Stimulated activated CD4-positive, alpha-beta T cell treated with anti-CD3 and anti-CD28 coated beads, TNF-alpha, amount 100 ng/mL, for 24 hours (primary cell): Measurements from ENCODE around the gene TAX1BP3.

ENCODE experiments used
- DNase-seq, 3 experiments: peaks; one replicate each; pipeline ENCODE4 v3.0.0-alpha.2; 2020; ENCODE audit warnings: low read depth in 3 of 3

TAX1BP3 gene

DNA sequence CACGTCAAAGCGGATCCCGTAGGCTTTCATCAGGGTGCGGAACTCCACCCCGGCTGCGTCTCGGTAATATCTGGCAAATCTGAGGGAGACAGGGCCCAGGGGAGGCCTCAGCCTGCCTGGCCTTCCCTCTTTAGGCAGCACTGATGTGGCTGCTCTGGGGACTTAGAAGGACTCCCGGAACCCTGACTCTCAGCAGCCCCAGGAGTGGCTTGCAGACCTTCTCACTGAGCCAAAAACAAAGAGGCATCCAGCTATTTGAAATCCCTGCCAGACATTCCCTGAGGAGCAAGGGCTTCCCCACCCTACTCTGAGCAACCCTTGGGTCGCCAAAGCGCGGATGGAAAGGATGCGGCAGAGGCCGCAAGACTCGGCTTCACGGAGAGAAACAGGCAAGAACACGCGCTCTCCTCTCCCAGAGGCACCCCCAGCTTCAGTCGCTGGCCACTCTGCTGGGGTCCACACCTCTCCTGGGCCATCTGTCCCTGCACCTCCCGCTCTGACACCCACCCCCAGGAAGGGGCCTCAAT, 19.7 kb upstream of the TAX1BP3 start:
- no peak for DNase-seq

DNA sequence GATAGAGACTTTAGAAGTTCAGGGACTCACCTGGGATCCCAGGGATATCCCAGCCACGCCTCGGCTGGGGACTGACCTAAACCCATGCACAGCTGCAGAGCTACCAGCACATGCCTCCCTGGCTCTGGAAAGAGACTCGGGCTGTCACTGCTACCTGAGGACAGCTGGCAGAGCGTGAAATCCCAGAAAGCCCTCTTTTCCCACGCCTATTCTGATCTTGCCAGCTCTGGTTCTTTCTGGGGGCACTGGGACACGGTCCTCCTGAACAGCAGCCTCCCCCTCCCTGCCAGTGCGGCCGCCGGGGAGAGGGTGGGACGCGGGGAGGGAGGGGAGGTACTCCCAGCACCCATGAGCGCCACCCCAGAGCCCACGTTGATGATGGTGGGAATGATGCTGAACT, 16.8 kb upstream of the TAX1BP3 start:
- DNase-seq, result no peak

DNA sequence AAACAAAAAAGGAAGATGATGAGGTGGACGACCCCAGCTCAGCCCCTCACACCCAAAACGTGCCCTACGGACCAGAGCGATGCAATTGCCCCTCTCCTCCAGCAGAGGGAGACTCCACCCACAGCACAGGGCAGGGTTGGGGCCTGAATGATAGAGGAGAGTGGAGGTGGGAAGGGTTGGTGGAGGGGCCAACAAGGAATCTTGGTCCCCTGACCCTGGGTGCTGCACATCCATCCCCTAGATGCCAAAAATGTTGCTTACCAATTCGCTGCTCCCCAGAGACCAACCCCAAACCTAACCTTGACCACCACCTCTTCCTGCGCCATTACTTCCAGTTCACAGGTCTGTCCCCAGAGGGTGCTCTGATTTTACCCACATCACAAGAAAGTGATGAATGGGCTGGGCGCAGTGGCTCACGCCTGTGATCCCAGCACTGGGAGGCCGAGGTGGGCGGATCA, 14.7 kb upstream of the TAX1BP3 start:
- DNase-seq, result peak; percentile 26 to 54 (median 29)

GRCh38 chr17:3682033-3682432, 13.7 kb upstream of the TAX1BP3 start:
- DNase-seq, result no peak

- no peak for DNase-seq
Measured at GRCh38 chr17:3681565-3681964, 13.2 kb upstream of the TAX1BP3 start.

GRCh38 chr17:3681057-3681456, 12.7 kb upstream of the TAX1BP3 start:
- DNase-seq, result no peak

DNA sequence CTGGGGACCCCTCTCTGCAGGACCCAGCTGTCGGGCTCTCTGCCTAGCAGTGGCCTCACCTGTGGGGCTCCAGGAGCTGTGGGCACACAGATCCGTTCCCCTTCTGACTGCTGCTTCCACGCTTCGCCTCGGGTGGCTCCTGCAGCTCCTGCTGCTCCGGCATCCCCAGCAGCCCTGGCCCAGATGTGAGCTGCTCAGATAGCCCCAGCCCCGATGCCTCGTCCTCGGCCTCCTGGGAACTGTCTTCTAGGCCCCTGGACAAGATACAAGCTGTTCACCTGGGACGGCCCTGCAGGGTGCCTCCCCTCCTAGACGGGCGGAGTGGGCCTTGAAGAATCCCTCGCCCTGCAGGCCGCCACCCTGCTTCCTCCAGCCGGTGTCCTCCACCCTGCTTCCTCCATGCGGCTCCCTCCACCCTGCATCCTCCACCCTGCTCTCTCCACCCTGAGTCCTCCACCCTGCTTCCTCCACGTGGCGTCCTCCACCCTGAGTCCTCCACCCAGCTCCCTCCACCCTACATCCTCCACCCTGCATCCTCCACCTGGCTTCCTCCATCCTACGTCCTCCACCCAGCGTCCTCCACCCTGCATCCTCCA, 11.3 kb upstream of the TAX1BP3 start:
- DNase-seq, result no peak

DNA sequence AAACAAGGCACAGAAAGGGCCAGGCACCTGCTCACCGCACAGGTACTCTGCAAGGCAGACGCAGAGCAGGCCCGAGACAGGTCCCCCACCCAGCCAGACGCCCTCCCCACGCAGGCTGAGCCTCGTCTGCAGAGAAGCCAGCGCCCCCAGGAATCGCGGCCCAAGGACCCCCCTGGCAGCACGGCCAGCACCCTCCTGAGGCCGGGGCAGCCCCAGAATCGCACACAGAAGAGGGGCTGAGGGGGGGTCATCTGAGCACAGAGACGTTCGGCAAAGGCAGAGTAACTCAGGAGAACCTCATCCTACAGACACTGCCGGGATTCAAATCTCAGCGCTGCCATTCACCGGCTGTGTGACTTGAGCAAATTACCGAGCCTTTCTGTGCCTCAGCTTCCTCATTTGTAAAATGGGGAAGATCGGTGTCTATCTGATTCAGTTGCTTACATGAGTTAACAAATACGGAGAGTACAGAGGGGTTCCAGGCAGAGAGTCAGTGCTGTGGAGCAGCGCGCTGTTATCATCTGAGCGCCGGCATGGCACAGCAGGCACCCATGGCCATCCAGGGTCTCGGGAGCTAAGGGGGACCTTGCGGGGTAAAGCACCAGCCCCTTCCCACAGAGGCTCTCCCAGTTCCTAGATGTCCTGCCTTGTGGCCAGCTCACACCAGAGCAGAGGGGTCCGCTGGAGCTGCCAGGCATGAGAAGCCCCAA, 10.6 kb upstream of the TAX1BP3 start:
- DNase-seq, result no peak

DNA sequence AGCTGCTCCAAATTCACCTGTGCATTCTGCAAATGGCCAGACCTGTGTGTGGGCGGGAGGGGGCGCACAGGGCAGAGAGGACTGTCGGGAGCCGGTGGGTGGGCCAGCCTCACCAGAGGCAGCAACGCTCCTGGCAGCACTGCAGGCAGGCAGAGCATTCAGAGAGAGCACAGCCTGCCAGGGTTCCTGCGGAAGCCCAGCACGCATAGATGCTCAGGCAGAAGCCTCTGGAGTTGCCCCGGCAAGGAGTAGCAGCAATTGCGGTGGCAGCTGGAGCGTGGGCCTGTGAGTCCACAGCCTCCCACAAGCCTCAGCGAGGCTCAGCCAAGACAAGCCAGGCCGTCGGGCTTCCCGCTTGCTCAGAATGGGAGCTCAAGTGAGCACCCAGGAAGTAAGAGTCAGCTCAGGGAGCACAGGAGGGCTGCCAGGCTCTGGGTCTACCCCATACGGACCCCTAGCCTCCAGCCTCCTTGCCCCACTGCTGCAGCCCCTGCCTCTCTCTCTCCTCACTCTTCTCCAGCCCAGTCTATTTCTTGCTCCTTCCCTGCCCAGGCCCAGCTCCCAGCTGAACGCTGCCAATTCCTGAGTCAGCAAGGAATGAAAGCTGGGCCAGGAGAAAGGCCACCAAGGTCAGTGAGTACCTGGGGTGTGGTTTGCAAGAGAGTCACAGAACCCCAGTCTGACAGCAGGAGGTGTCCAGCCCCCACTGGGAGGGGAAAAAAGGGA, 9.9 kb upstream of the TAX1BP3 start:
- DNase-seq, result no peak

DNA sequence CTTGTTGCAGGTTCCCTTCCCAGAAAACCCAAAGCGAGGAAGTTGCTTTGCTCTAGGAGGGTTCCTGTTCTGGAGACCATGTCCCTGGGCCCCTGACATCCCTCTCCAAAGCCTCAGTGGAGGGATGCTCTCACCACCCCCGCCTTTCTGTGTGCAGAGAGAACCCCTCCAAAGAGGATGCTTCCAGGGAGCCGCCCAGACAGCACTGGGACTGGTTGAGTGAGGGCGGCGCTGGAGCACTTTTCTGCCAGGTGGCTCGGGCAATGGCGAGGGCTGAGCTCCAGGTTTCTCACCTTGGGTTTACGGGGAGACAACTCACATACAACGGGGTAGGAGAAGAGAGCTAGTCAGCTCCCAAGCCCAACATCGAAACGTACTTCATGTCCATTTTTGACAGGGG, 7.5 kb upstream of the TAX1BP3 start:
- no peak for DNase-seq

DNA sequence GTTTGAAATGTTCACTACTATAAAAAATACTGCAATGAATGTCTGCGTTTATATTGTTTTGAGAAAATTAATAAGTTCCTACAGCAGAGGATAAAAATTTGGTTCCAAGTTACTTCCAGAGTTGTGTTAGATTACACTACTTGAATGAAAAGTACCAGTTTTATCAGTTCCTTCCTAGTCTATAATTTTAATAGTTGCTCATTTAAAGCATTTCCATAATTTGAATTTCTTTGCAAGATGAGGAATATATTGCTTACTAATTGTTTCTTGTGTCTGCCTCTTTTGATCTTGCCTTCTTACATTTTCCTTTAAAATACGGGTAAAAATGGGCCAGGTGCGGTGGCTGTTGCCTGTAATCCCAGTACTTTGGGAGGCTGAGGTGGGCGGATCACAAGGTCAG, 4.2 kb upstream of the TAX1BP3 start:
- DNase-seq, result no peak

DNA sequence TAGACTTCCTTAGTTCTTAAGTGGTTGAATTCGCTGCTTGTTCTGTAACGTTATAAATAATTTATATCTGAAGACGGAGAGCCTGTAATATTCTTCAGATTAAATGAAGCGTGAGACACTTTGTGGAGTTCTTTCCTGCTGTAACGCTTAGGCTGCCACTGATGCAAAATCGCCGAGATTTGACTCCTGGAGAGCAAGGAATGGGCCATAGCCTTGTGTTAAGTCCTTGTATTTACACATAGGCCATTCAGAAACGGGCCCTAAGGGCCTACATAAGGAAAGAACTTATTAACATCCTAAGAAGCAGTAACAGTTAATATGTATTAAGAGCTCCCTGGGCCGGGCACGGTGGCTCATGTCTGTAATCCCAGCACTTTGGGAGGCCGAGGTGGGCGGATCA, 1.2 kb upstream of the TAX1BP3 start:
- DNase-seq, result no peak

- DNase-seq, result no peak
Measured at GRCh38 chr17:3669085-3669347, 638 bp upstream of the TAX1BP3 start.

GRCh38 chr17:3667366-3668278, 756 bp downstream of the TAX1BP3 start:
- DNase-seq, result no peak

GRCh38 chr17:3666516-3666915, 1.9 kb downstream of the TAX1BP3 start:
- DNase-seq, result no peak

- no peak for DNase-seq
Measured at GRCh38 chr17:3665834-3666233, 2.5 kb downstream of the TAX1BP3 start.

DNA sequence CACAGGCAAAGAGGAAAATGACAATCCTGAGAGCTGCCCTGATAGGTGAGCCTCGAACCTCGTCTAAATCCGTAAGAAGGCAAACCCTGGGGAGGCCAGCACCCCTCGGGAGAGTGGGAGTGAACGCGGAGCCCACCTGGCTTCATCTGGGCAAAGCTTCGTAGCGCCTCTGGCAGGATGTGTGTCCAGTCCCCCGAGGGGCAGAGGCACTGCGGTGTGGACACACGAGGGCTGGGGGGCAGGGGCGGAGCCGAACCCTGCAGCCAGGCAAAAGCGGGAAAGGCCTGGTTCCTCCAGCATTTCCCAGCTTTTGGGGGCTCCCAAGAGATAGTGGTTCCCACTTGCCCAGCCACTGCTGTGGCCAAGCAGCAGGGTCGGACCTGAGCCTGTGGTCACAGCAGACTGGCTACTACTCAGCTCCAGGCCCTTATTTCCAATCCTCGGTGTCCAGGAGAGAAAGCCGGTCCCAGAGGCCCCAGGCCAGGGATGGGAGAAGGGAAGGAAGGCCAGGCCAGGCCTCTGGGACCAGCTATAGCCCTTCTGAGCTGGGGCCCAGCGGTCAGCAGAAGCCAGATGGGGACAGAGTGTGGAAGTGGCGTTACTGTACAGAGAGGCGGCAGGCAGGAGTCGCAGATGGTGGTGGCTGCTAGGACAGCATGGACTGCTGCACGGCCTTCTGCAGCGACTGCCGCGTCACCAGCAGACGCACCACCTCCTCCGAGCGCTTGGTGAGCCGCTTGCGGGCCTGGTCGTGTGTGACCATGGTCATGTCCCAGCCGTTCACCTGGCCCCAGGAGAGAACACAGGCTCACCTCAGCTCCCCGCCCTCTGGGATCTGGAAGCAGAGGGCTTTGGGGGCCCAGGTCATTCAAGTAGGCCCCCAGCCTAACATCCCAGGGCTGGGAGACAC, 5.0 kb downstream of the TAX1BP3 start:
- no peak for DNase-seq

- no peak for DNase-seq
Measured at GRCh38 chr17:3660311-3660891, 8.0 kb downstream of the TAX1BP3 start.

DNA sequence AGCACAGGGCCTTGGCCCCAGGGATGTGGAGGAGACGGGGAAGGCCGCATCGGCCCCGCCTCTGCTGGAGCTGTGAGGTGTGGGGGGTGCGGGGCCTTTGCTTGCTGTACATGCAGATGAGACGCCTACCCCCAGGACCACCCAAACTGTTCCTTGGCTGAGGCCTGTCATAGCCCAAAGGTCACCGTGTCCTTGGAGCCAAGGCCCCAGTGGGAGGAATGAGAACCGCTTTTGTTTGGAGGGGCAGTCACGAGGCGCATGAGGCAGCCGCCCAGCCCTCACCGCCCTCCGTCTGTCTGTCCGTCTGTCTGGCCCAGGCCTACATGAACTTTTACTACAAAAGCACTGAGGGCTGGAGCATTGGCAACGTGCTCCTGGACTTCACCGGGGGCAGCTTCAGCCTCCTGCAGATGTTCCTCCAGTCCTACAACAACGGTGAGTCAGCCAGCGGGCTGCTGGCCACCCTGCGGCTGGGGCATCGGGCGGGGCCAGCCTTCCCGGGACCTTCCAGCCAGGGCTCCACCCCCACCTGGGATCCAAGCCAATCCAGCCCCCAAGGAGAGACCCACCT, 8.8 kb downstream of the TAX1BP3 start:
- DNase-seq, result no peak

DNA sequence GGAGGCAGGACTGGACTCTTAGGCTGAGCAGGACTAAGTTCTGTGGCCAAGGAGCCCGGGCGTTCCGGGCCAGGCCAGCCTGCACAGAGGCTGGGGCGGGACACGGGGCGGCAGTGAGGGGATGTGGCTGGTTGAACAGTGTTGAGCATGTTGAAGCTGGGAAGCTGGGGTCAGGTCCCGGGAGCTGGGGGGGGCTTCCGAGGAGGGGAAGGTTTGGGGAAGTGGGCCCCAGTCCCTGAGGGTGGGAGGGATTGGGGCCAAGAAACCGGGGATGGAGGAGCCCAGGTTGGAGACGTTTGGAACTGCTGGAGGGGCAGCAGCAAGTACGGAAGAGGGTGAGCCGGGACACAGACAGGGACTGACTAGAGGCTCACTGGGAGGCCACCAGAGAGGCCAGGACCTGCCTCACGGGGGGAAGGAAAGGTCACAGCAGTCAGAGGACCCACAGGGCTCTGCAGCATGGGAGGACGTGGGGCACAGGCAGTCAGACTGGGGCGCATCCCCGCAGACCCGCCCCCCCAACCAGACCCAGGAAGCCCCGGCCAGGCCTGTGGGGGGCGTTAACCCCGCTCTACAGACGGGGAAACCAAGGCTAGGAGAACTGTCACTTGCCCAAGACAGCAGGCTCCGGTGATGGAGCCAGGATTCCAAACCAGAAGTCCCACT, 9.5 kb downstream of the TAX1BP3 start:
- no peak for DNase-seq
